ENCODE results near the gene TRAK1.

DNA sequence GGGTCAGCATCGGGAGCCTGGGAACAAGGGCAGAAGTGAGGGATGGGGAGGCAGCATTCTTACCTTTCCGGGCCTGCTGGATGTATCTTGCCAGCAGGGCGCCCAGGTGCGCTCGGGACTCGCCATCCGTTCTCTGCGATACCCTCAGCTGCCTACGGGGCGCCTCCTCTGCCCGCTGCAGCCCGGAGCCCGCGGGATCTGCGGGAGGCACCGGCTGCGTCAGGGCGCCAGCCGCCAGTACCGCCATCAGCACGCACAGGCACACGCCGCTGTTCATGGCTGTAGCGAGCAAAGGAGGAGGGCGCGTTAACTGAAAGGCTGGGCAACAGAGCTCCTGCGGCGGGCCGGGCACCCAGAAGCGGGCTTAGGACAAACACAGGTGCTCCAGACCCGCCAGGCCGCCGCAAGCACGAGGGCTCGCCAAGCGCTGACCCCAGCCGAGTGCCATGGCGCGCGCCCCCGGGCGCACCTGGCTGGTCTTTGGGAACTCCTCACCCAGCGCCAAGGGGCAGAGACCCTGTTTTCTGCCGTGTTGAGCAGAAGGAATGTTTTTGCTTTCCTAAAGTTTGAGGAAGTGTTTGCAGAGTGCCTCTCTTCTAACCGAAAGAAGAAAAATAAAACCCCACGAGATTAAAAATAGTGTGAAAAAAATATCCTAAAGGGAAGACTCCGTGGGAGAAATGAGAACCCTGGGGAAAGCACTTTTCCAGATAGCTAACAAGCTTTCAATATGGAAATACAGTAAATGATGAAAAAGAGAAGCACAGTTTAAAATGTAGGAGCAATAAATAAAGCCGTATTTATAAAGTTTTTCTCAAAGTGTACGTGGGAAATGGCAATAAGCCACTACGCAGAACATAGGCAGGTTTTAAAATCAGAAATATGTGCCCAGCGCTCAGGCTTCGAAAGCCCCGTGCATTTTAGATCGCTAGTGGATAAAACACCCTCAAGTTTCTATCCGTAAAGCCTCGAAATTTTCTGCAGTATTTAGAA lies 172.5 kb downstream of the TRAK1 start:
- TF ChIP-seq, protein P1, sequence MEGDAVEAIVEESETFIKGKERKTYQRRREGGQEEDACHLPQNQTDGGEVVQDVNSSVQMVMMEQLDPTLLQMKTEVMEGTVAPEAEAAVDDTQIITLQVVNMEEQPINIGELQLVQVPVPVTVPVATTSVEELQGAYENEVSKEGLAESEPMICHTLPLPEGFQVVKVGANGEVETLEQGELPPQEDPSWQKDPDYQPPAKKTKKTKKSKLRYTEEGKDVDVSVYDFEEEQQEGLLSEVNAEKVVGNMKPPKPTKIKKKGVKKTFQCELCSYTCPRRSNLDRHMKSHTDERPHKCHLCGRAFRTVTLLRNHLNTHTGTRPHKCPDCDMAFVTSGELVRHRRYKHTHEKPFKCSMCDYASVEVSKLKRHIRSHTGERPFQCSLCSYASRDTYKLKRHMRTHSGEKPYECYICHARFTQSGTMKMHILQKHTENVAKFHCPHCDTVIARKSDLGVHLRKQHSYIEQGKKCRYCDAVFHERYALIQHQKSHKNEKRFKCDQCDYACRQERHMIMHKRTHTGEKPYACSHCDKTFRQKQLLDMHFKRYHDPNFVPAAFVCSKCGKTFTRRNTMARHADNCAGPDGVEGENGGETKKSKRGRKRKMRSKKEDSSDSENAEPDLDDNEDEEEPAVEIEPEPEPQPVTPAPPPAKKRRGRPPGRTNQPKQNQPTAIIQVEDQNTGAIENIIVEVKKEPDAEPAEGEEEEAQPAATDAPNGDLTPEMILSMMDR (IDR thresholded peaks at IDR 0.05; ENCODE audit: insufficient read depth, low read length), result no peak
- TF ChIP-seq POLR2AphosphoS5 (IDR thresholded peaks at IDR 0.05; ENCODE audit: low read depth), result no peak
- peak; percentile 34; the same call in 1 of the 2 replicates for TF ChIP-seq SPI1 (IDR thresholded peaks at IDR 0.05; ENCODE audit: borderline replicate concordance, low read depth)
